GM23338 (cell line): Measurements from ENCODE around the gene BBS1. TPM values are rescaled to one million over a fixed set of nuclear protein-coding genes. Genes with fewer than 3 reads are reported as not detected.

Experiments used
- ATAC-seq: fragments of 200-7000 bp; cut with Tn5 transposase; 3 replicates; pipeline ENCODE4 v1.9.1; 2020
- DNase-seq: peaks from one replicate; pipeline ENCODE4 v3.0.0-alpha.2; 2015; ENCODE audit warnings: low spot score
- H2AFZ ChIP-seq: fragments of 200-600 bp; sonication (generic); 2 replicates; pipeline ENCODE4 v1.8.0; 2016; ENCODE audit warnings: antibody characterized with exemption, mild to moderate bottlenecking, moderate library complexity
- H3F3A ChIP-seq: fragments of 200-600 bp; sonication (generic); replicated peaks from 2 replicates; pipeline ENCODE4 v1.8.0; 2017; ENCODE audit warnings: antibody characterized with exemption, mixed run types, low read depth
- H3K27ac ChIP-seq: fragments of 200-600 bp; sonication (generic); 2 replicates; pipeline ENCODE4 v1.6.1; 2016; ENCODE audit warnings: low read depth
- H3K27me3 ChIP-seq: fragments of 200-600 bp; sonication (generic); 2 replicates; pipeline ENCODE4 v1.8.0; 2016; ENCODE audit warnings: mild to moderate bottlenecking, mixed run types, moderate library complexity; ENCODE audit not compliant: insufficient read depth
- H3K36me3 ChIP-seq: fragments of 200-600 bp; sonication (generic); 2 replicates; pipeline ENCODE4 v1.8.0; 2016; ENCODE audit warnings: mild to moderate bottlenecking; ENCODE audit not compliant: insufficient read depth
- H3K4me1 ChIP-seq: fragments of 200-600 bp; sonication (generic); 2 replicates; pipeline ENCODE4 v1.8.0; 2016; ENCODE audit warnings: mild to moderate bottlenecking, moderate library complexity; ENCODE audit not compliant: insufficient read depth
- H3K4me2 ChIP-seq: fragments of 200-600 bp; sonication (generic); 2 replicates; pipeline ENCODE4 v1.7.1; 2017; ENCODE audit warnings: mixed run types
- H3K4me3 ChIP-seq: fragments of 200-600 bp; sonication (generic); 2 replicates; pipeline ENCODE4 v1.6.1; 2016; ENCODE audit warnings: mixed run types
- H3K79me2 ChIP-seq: fragments of 200-600 bp; sonication (generic); replicated peaks from 2 replicates; pipeline ENCODE4 v1.8.0; 2017; ENCODE audit warnings: mild to moderate bottlenecking; ENCODE audit not compliant: insufficient read depth
- H3K9me2 ChIP-seq: fragments of 200-600 bp; sonication (generic); 2 replicates; pipeline ENCODE4 v1.8.0; 2017; ENCODE audit not compliant: insufficient read depth
- H4K20me1 ChIP-seq: fragments of 200-600 bp; sonication (generic); replicated peaks from 2 replicates; pipeline ENCODE4 v1.8.0; 2017; ENCODE audit warnings: mild to moderate bottlenecking; ENCODE audit not compliant: insufficient read depth
- H3K27ac Mint-ChIP-seq: 2 replicates; pipeline ENCODE4 v1.8.0; 2020; ENCODE audit warnings: inconsistent platforms, mild to moderate bottlenecking, moderate library complexity, mixed read lengths
- H3K27me3 Mint-ChIP-seq: 3 replicates; pipeline ENCODE4 v1.8.0; 2022; ENCODE audit warnings: low read depth, mild to moderate bottlenecking, moderate library complexity, mixed read lengths, inconsistent platforms; ENCODE audit not compliant: insufficient read depth, poor library complexity
- H3K36me3 Mint-ChIP-seq: 3 replicates; pipeline ENCODE4 v1.8.0; 2021; ENCODE audit warnings: low read depth, mild to moderate bottlenecking, inconsistent platforms, moderate library complexity, mixed read lengths
- H3K4me1 Mint-ChIP-seq: 3 replicates; pipeline ENCODE4 v1.8.0; 2020; ENCODE audit warnings: mild to moderate bottlenecking, inconsistent platforms, mixed read lengths
- H3K4me3 Mint-ChIP-seq: 3 replicates; pipeline ENCODE4 v1.8.0; 2021; ENCODE audit warnings: moderate library complexity, mild to moderate bottlenecking, inconsistent platforms, mixed read lengths
- H3K9me3 Mint-ChIP-seq: 3 replicates; pipeline ENCODE4 v1.8.0; 2020; ENCODE audit warnings: moderate library complexity, mild to moderate bottlenecking, inconsistent platforms, mixed read lengths
- CREB1 ChIP-seq: fragments of 250-450 bp; sonication (Bioruptor Pico); IDR thresholded peaks from 2 replicates; pipeline ENCODE4 v1.5.0; 2020; ENCODE audit warnings: low read depth, mild to moderate bottlenecking, moderate library complexity
- EZH2 ChIP-seq: fragments of 200-600 bp; sonication (generic); IDR thresholded peaks from one replicate; pipeline ENCODE4 v1.8.0; 2017; ENCODE audit warnings: antibody characterized with exemption, mild to moderate bottlenecking, low read depth; ENCODE audit not compliant: unreplicated experiment
- EZH2phosphoT487 ChIP-seq: fragments of 200-600 bp; sonication (generic); IDR thresholded peaks from one replicate; pipeline ENCODE4 v1.8.1; 2018; ENCODE audit warnings: antibody characterized with exemption; ENCODE audit not compliant: unreplicated experiment
- NANOG ChIP-seq: IDR thresholded peaks from 2 replicates; pipeline ENCODE4 v1.6.1; 2016; ENCODE audit warnings: antibody characterized with exemption, borderline replicate concordance
- POLR2AphosphoS5 ChIP-seq: IDR thresholded peaks from 2 replicates; pipeline ENCODE4 v1.6.1; 2016; ENCODE audit warnings: antibody characterized with exemption, low read depth
- STAT1 ChIP-seq: IDR thresholded peaks from one replicate; pipeline ENCODE4 v1.6.1; 2016; ENCODE audit warnings: antibody characterized with exemption; ENCODE audit not compliant: unreplicated experiment
- ZNF114 ChIP-seq: fragments of 250-450 bp; sonication (Bioruptor Pico); IDR thresholded peaks from 2 replicates; pipeline ENCODE4 v1.5.0; 2020; ENCODE audit warnings: mild to moderate bottlenecking, moderate library complexity
- ZNF331 ChIP-seq: fragments of 250-450 bp; sonication (Bioruptor Pico); IDR thresholded peaks from 2 replicates; pipeline ENCODE4 v1.5.0; 2020; ENCODE audit warnings: low read depth, mild to moderate bottlenecking, moderate library complexity
- polyA plus RNA-seq: library from polyadenylated mRNA; unstranded; fragments of >200 nt; fragmentation: Nextera tagmentation; extraction: Ambion mirVana; gene quantifications from 2 replicates; pipeline ENCODE4 v1.2.1, GENCODE V29; 2016
- total RNA-seq: library from RNA; depleted of rRNA; stranded (reverse); fragments of >200 nt; shearing (Covaris generic); gene quantifications from 2 replicates; pipeline ENCODE4 v1.2.3, GENCODE V29; 2014
- TF ChIP-seq, protein P1 (sequence below), 2 experiments: fragments of 200-600 bp in 1 of 2; sonication (generic) in 1 of 2; conservative IDR thresholded peaks; 2 replicates each; pipeline versions ENCODE4 v1.5.1 to v1.6.1; 2016 to 2017; ENCODE audit warnings: antibody characterized with exemption in 2 of 2, low read depth in 2 of 2, mild to moderate bottlenecking in 2 of 2, moderate library complexity in 1 of 2
- TF ChIP-seq, protein P2 (sequence below): IDR thresholded peaks from one replicate; pipeline ENCODE4 v1.6.1; 2018; ENCODE audit warnings: antibody characterized with exemption; ENCODE audit not compliant: unreplicated experiment
- TF ChIP-seq, protein P3 (sequence below): IDR thresholded peaks from 2 replicates; pipeline ENCODE4 v1.6.1; 2016; ENCODE audit warnings: antibody characterized with exemption
- TF ChIP-seq, protein P4 (sequence below): fragments of 250-450 bp; sonication (Bioruptor Pico); IDR thresholded peaks from 2 replicates; pipeline ENCODE4 v1.5.0; 2020; ENCODE audit warnings: mild to moderate bottlenecking, moderate library complexity

The BBS1 gene
- total and polyA plus RNA-seq, 2 experiments from 2014 or later = 11.6 to 41.3 TPM

DNA sequence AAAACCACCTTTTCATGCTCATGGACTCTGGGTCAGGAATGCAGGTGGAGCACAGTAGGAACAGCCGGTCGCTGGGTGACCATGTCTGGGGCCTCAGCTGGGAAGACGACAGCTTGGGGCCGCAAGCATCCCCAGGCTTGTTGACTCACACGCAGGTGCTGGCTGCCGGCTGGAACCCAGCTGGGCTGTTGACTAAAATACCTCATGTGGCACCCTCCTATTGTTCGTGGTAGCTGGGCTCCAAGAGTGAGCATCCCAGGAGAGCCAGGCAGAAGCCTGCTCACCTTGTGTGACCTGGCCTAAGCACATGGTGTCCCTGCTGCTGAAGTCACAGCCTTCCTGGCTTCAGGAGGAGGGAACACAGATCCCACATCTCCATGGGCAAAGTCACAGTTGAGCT, 20.8 kb upstream of the BBS1 start:
- Histone ChIP-seq H3K79me2 (no peaks in the 10 kb centered on the region), H3K27me3 (no peaks in the 10 kb centered on the region), H3K4me3 (no peak overlapping the region), H3K27ac (no peak overlapping the region), H3K9me2 (no peaks in the 10 kb centered on the region), H3K4me1 (peaks cover 5% of the 10 kb centered on the region), H3K4me2 (no peak overlapping the region), H2AFZ (no peak overlapping the region), H3K36me3 (no peaks in the 10 kb centered on the region), H4K20me1 (no peaks in the 10 kb centered on the region), H3F3A (0 out of 2 replicates have a peak, but pooled peaks cover 6% of the 10 kb centered on the region)
- no peaks in the 10 kb centered on the region for H3K9me3 Mint-ChIP-seq
- peaks cover 6% of the 10 kb centered on the region for H3K4me1 Mint-ChIP-seq
- H3K36me3 Mint-ChIP-seq = peaks cover 35% of the 10 kb centered on the region
- DNase-seq (no peak), ATAC-seq (no peak)
- H3K27me3 Mint-ChIP-seq = peaks cover 12% of the 10 kb centered on the region
- TF ChIP-seq ZNF331 (CRISPR knock-in tag) (no peak), NANOG (no peak), EZH2phosphoT487 (no peak), STAT1 (no peak), EZH2 (no peak), CREB1 (no peak), ZNF114 (CRISPR knock-in tag) (no peak), POLR2AphosphoS5 (no peak)
- TF ChIP-seq, protein P1, sequence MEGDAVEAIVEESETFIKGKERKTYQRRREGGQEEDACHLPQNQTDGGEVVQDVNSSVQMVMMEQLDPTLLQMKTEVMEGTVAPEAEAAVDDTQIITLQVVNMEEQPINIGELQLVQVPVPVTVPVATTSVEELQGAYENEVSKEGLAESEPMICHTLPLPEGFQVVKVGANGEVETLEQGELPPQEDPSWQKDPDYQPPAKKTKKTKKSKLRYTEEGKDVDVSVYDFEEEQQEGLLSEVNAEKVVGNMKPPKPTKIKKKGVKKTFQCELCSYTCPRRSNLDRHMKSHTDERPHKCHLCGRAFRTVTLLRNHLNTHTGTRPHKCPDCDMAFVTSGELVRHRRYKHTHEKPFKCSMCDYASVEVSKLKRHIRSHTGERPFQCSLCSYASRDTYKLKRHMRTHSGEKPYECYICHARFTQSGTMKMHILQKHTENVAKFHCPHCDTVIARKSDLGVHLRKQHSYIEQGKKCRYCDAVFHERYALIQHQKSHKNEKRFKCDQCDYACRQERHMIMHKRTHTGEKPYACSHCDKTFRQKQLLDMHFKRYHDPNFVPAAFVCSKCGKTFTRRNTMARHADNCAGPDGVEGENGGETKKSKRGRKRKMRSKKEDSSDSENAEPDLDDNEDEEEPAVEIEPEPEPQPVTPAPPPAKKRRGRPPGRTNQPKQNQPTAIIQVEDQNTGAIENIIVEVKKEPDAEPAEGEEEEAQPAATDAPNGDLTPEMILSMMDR (conservative IDR thresholded peaks at IDR 0.05; ENCODE audit: low read depth in 2 of 2) = no peak
- TF ChIP-seq, protein P2, sequence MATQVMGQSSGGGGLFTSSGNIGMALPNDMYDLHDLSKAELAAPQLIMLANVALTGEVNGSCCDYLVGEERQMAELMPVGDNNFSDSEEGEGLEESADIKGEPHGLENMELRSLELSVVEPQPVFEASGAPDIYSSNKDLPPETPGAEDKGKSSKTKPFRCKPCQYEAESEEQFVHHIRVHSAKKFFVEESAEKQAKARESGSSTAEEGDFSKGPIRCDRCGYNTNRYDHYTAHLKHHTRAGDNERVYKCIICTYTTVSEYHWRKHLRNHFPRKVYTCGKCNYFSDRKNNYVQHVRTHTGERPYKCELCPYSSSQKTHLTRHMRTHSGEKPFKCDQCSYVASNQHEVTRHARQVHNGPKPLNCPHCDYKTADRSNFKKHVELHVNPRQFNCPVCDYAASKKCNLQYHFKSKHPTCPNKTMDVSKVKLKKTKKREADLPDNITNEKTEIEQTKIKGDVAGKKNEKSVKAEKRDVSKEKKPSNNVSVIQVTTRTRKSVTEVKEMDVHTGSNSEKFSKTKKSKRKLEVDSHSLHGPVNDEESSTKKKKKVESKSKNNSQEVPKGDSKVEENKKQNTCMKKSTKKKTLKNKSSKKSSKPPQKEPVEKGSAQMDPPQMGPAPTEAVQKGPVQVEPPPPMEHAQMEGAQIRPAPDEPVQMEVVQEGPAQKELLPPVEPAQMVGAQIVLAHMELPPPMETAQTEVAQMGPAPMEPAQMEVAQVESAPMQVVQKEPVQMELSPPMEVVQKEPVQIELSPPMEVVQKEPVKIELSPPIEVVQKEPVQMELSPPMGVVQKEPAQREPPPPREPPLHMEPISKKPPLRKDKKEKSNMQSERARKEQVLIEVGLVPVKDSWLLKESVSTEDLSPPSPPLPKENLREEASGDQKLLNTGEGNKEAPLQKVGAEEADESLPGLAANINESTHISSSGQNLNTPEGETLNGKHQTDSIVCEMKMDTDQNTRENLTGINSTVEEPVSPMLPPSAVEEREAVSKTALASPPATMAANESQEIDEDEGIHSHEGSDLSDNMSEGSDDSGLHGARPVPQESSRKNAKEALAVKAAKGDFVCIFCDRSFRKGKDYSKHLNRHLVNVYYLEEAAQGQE = no peak
- TF ChIP-seq, protein P3, sequence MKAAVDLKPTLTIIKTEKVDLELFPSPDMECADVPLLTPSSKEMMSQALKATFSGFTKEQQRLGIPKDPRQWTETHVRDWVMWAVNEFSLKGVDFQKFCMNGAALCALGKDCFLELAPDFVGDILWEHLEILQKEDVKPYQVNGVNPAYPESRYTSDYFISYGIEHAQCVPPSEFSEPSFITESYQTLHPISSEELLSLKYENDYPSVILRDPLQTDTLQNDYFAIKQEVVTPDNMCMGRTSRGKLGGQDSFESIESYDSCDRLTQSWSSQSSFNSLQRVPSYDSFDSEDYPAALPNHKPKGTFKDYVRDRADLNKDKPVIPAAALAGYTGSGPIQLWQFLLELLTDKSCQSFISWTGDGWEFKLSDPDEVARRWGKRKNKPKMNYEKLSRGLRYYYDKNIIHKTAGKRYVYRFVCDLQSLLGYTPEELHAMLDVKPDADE = no peak
- TF ChIP-seq, protein P4, sequence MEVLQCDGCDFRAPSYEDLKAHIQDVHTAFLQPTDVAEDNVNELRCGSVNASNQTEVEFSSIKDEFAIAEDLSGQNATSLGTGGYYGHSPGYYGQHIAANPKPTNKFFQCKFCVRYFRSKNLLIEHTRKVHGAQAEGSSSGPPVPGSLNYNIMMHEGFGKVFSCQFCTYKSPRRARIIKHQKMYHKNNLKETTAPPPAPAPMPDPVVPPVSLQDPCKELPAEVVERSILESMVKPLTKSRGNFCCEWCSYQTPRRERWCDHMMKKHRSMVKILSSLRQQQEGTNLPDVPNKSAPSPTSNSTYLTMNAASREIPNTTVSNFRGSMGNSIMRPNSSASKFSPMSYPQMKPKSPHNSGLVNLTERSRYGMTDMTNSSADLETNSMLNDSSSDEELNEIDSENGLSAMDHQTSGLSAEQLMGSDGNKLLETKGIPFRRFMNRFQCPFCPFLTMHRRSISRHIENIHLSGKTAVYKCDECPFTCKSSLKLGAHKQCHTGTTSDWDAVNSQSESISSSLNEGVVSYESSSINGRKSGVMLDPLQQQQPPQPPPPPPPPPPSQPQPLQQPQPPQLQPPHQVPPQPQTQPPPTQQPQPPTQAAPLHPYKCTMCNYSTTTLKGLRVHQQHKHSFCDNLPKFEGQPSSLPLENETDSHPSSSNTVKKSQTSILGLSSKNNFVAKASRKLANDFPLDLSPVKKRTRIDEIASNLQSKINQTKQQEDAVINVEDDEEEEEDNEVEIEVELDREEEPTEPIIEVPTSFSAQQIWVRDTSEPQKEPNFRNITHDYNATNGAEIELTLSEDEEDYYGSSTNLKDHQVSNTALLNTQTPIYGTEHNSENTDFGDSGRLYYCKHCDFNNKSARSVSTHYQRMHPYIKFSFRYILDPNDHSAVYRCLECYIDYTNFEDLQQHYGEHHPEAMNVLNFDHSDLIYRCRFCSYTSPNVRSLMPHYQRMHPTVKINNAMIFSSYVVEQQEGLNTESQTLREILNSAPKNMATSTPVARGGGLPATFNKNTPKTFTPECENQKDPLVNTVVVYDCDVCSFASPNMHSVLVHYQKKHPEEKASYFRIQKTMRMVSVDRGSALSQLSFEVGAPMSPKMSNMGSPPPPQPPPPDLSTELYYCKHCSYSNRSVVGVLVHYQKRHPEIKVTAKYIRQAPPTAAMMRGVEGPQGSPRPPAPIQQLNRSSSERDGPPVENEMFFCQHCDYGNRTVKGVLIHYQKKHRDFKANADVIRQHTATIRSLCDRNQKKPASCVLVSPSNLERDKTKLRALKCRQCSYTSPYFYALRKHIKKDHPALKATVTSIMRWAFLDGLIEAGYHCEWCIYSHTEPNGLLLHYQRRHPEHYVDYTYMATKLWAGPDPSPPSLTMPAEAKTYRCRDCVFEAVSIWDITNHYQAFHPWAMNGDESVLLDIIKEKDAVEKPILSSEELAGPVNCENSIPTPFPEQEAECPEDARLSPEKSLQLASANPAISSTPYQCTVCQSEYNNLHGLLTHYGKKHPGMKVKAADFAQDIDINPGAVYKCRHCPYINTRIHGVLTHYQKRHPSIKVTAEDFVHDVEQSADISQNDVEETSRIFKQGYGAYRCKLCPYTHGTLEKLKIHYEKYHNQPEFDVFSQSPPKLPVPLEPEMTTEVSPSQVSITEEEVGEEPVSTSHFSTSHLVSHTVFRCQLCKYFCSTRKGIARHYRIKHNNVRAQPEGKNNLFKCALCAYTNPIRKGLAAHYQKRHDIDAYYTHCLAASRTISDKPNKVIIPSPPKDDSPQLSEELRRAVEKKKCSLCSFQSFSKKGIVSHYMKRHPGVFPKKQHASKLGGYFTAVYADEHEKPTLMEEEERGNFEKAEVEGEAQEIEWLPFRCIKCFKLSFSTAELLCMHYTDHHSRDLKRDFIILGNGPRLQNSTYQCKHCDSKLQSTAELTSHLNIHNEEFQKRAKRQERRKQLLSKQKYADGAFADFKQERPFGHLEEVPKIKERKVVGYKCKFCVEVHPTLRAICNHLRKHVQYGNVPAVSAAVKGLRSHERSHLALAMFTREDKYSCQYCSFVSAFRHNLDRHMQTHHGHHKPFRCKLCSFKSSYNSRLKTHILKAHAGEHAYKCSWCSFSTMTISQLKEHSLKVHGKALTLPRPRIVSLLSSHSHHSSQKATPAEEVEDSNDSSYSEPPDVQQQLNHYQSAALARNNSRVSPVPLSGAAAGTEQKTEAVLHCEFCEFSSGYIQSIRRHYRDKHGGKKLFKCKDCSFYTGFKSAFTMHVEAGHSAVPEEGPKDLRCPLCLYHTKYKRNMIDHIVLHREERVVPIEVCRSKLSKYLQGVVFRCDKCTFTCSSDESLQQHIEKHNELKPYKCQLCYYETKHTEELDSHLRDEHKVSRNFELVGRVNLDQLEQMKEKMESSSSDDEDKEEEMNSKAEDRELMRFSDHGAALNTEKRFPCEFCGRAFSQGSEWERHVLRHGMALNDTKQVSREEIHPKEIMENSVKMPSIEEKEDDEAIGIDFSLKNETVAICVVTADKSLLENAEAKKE (CRISPR knock-in tag) = no peak
- no peak overlapping the region for H3K4me3 Mint-ChIP-seq
- H3K27ac Mint-ChIP-seq = no peak overlapping the region
